ENCODE data around the gene VTN. TPM values are rescaled to one million over a fixed set of nuclear protein-coding genes. Genes with fewer than 3 reads are reported as not detected.
A peak's percentile ranks its signal among the peaks of the same experiment; 100 is the strongest.

Gene VTN
- total and polyA plus RNA-seq, 7 experiments from 2014 or later = 0.08 to 0.65 (median 0.19) TPM; not detected in 4

DNA sequence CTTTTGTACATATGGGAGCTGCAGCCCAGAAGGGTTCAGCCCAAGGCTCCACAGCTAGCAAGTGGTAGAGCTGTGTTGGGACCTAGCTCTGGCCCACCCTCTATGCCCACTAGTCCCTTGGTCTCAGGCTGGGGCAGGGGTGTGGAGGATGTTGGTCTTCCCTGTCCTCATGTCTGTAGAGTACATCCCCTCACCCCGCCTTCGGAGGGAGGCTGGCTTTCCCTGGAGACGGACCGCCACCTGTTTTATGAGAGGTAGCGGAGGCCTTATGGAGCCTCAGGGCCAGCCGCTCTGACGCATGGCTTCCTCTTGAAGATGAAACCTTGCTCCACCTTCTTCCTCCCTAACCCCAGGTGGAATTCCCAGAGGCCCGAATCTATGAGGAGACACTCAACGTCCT, 26.1 kb downstream of the VTN start:
- no peak for ATAC-seq

DNA sequence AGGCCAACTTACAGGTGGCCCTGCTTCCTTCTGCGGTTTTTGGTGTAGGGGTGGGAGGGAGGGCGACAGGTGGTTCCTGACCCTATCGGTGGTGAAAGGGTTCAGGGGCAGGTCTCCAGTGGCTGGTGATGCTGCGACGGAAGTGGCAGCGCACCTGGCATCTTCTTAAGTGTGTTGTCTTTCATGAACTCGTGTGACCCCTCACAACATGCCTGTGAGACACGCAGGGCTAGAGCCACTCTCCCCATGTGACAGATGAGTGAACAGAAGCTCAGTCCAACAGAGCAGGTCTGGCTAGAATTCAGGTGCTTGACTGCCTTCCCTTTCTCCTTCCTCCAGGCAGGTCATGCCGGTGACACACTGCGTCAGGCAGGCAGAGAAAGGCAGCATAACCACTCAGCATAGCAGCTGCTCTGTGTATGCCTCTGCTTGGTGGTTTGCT, 26.6 kb downstream of the VTN start:
- no peak overlapping the region for H3K4me3 Mint-ChIP-seq
- no peaks in the 10 kb centered on the region for H3K27me3 Mint-ChIP-seq
- POLR2A ChIA-PET = no interaction called here
- DNase-seq (no peak), ATAC-seq (peak; percentile 32)
- Histone ChIP-seq H3K9me3 (ENCODE audit: control insufficient read depth in 2 of 3, low read length in 3 of 3) (no peaks in the 10 kb centered on the region), H3K27ac (ENCODE audit: low read depth, low read length) (no peak overlapping the region), H3K27me3 (ENCODE audit: control insufficient read depth in 2 of 2, insufficient read depth in 2 of 2, low read length in 2 of 2) (no peaks in the 10 kb centered on the region), H3K4me3 (ENCODE audit: low read length) (no peak overlapping the region), H3K4me1 (ENCODE audit: control insufficient read depth in 2 of 2, insufficient read depth in 2 of 2, low read length in 2 of 2) (no peaks in the 10 kb centered on the region), H3K36me3 (ENCODE audit: control insufficient read depth in 2 of 3, insufficient read depth in 3 of 3, low read length in 3 of 3) (peaks cover 3 to 92% (median 14%) of the 10 kb centered on the region in 3 experiments)
- peak overlapping the region in 6 of 9 donors; percentile 16 to 62 (median 42) for H3K27ac Mint-ChIP-seq
- intact Hi-C loops (cut with micrococcal nuclease) = no loop called here
- peaks cover 0 to 10% (median 3%) of the 10 kb centered on the region in 7 donors for H3K4me1 Mint-ChIP-seq
- CTCF ChIA-PET = no interaction called here
- H3K36me3 Mint-ChIP-seq = peaks cover 0 to 40% (median 4%) of the 10 kb centered on the region in 5 donors
- H3K9me3 Mint-ChIP-seq = no peaks in the 10 kb centered on the region

More for the DNA sequence above, 26.1 kb downstream of the VTN start:
- no peak for DNase-seq
- CTCF ChIA-PET = no interaction called here
- Histone ChIP-seq H3K36me3 (ENCODE audit: control insufficient read depth in 2 of 3, insufficient read depth in 3 of 3, low read length in 3 of 3) (peaks cover 3 to 97% (median 14%) of the 10 kb centered on the region in 3 experiments), H3K27me3 (ENCODE audit: control insufficient read depth in 2 of 2, insufficient read depth in 2 of 2, low read length in 2 of 2) (no peaks in the 10 kb centered on the region), H3K27ac (ENCODE audit: low read depth, low read length) (no peak overlapping the region), H3K9me3 (ENCODE audit: control insufficient read depth in 2 of 3, low read length in 3 of 3) (no peaks in the 10 kb centered on the region), H3K4me3 (ENCODE audit: low read length) (no peak overlapping the region), H3K4me1 (ENCODE audit: control insufficient read depth in 2 of 2, insufficient read depth in 2 of 2, low read length in 2 of 2) (no peaks in the 10 kb centered on the region)
- intact Hi-C loops (cut with micrococcal nuclease) = no loop called here
- Mint-ChIP-seq H3K27ac (peak overlapping the region in 3 of 9 donors; percentile 31 to 62 (median 43)), H3K4me3 (no peak overlapping the region), H3K27me3 (no peaks in the 10 kb centered on the region), H3K4me1 (peaks cover 0 to 7% (median 0%) of the 10 kb centered on the region in 7 donors), H3K9me3 (no peaks in the 10 kb centered on the region), H3K36me3 (peaks cover 0 to 40% (median 4%) of the 10 kb centered on the region in 5 donors)
- POLR2A ChIA-PET = interaction anchor here (0.6 to 1.0 kb wide), 2 partner anchors 13 to 132 kb away, joined by 3 read pairs; partner anchors contain the start of gene POLDIP2

DNA sequence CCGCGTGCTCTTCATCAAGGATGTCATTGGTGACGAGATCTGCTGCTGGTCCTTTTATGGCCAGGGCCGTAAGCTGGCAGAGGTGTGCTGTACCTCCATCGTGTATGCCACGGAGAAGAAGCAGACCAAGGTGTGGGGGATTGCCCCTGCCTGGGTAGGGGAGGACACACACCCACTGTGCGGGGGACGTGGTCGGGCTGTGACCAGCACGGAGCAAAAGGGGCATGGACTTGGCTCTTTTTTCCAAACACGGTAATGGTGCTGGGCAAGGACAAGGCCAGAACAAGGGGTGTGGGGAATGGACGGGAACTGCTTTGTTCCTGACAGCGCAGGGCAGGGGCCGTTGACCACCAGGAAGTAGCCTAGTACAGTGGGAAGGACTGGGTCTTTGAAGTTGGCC, 27.8 kb downstream of the VTN start:
- Mint-ChIP-seq H3K27me3 (no peaks in the 10 kb centered on the region), H3K36me3 (peaks cover 0 to 35% (median 4%) of the 10 kb centered on the region in 5 donors), H3K9me3 (no peaks in the 10 kb centered on the region), H3K4me3 (no peak overlapping the region), H3K27ac (peak overlapping the region in 1 of 9 donors; percentile 9), H3K4me1 (peaks cover 3 to 21% (median 14%) of the 10 kb centered on the region in 7 donors)
- intact Hi-C loops (cut with micrococcal nuclease) = no loop called here
- H3K9me3 ChIP-seq (ENCODE audit: control insufficient read depth in 2 of 3, low read length in 3 of 3) = no peaks in the 10 kb centered on the region
- H3K36me3 ChIP-seq (ENCODE audit: control insufficient read depth in 2 of 3, insufficient read depth in 3 of 3, low read length in 3 of 3) = peaks cover 0 to 80% (median 10%) of the 10 kb centered on the region in 3 experiments
- no peak for ATAC-seq
- H3K4me1 ChIP-seq (ENCODE audit: control insufficient read depth in 2 of 2, insufficient read depth in 2 of 2, low read length in 2 of 2) = no peaks in the 10 kb centered on the region
- ChIA-PET CTCF (no interaction called here), POLR2A (interaction anchor here (0.6 to 1.2 kb wide), 2 partner anchors 10 to 29 kb away, joined by 3 to 5 read pairs; partner anchors contain the start of gene SARM1)
- no peaks in the 10 kb centered on the region for H3K27me3 ChIP-seq (ENCODE audit: control insufficient read depth in 2 of 2, insufficient read depth in 2 of 2, low read length in 2 of 2)
- no peak for DNase-seq
- no peak overlapping the region for H3K4me3 ChIP-seq (ENCODE audit: low read length)
- no peak overlapping the region for H3K27ac ChIP-seq (ENCODE audit: low read depth, low read length)

DNA sequence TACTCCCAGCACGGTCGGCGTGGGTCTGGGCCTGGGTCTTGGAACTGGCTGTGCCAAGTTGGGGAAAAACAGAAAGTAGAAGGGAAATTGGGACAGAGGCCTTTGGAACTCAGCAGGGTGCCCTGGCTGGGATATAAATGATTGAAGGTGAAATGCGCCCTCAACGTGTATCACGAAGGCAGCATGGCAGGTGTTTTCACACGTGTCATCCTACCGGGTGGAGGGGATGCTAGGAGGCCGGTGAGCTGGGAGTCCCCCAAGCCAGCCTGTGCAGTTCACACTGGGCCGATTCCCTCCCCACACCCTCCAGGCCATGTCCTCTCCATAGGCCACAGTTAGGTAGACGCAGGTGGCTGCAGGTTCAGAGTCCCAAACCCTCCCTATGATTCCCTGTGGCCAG, 28.6 kb downstream of the VTN start:
- H3K4me3 ChIP-seq (ENCODE audit: low read length) = no peak overlapping the region
- Mint-ChIP-seq H3K27ac (no peak overlapping the region), H3K9me3 (no peaks in the 10 kb centered on the region), H3K4me3 (no peak overlapping the region), H3K4me1 (peaks cover 9 to 29% (median 22%) of the 10 kb centered on the region in 7 donors), H3K27me3 (no peaks in the 10 kb centered on the region), H3K36me3 (peaks cover 0 to 31% (median 4%) of the 10 kb centered on the region in 5 donors)
- peaks cover 2 to 3% of the 10 kb centered on the region in 2 donors for H3K4me1 ChIP-seq (ENCODE audit: control insufficient read depth in 2 of 2, insufficient read depth in 2 of 2, low read length in 2 of 2)
- intact Hi-C loops (cut with micrococcal nuclease) = no loop called here
- no peaks in the 10 kb centered on the region for H3K9me3 ChIP-seq (ENCODE audit: control insufficient read depth in 2 of 3, low read length in 3 of 3)
- DNase-seq (no peak), ATAC-seq (no peak)
- ChIA-PET CTCF (no interaction called here), POLR2A (interaction anchor here (1.2 kb wide), 1 partner anchor 30 kb away, joined by 3 read pairs; the partner anchor contains the start of gene SARM1)
- no peaks in the 10 kb centered on the region for H3K27me3 ChIP-seq (ENCODE audit: control insufficient read depth in 2 of 2, insufficient read depth in 2 of 2, low read length in 2 of 2)
- H3K27ac ChIP-seq (ENCODE audit: low read depth, low read length) = no peak overlapping the region
- peaks cover 0 to 72% (median 10%) of the 10 kb centered on the region in 3 experiments for H3K36me3 ChIP-seq (ENCODE audit: control insufficient read depth in 2 of 3, insufficient read depth in 3 of 3, low read length in 3 of 3)

DNA sequence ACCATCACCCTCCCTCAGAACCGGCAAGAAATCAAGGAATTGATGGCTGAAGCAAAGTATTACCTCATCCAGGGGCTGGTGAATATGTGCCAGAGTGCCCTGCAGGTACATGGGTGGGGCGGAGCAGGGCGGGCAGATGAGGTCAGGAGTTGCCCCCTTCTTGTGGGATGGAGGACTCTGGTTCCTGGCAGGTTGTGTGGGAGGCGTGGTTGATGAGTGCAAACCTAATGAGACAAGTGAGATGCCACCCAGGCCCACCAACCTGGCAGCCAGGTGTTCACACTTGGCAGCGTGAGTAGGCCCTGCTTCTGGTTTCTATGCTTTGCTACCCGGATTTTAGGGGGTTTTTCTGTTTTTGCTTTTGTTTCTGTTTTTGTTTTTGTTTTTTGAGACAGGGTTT, 29.7 kb downstream of the VTN start:
- ATAC-seq (no peak), DNase-seq (no peak)
- Mint-ChIP-seq H3K36me3 (peaks cover 0 to 31% (median 4%) of the 10 kb centered on the region in 5 donors), H3K4me3 (peak overlapping the region in 1 of 10 donors; percentile 34), H3K27ac (peak overlapping the region in 1 of 9 donors; percentile 77), H3K4me1 (peaks cover 11 to 37% (median 30%) of the 10 kb centered on the region in 7 donors), H3K9me3 (no peaks in the 10 kb centered on the region), H3K27me3 (no peaks in the 10 kb centered on the region)
- intact Hi-C loops (cut with micrococcal nuclease) = no loop called here
- Histone ChIP-seq H3K4me1 (ENCODE audit: control insufficient read depth in 2 of 2, insufficient read depth in 2 of 2, low read length in 2 of 2) (peaks cover 7 to 9% of the 10 kb centered on the region in 2 donors), H3K4me3 (ENCODE audit: low read length) (no peak overlapping the region), H3K9me3 (ENCODE audit: control insufficient read depth in 2 of 3, low read length in 3 of 3) (no peaks in the 10 kb centered on the region), H3K27ac (ENCODE audit: low read depth, low read length) (no peak overlapping the region), H3K36me3 (ENCODE audit: control insufficient read depth in 2 of 3, insufficient read depth in 3 of 3, low read length in 3 of 3) (peaks cover 0 to 66% (median 10%) of the 10 kb centered on the region in 3 experiments), H3K27me3 (ENCODE audit: control insufficient read depth in 2 of 2, insufficient read depth in 2 of 2, low read length in 2 of 2) (no peaks in the 10 kb centered on the region)
- ChIA-PET CTCF (no interaction called here), POLR2A (interaction anchor here (0.9 kb wide), 1 partner anchor 612 kb away, joined by 3 read pairs; no protein-coding TSS in a partner anchor)

DNA sequence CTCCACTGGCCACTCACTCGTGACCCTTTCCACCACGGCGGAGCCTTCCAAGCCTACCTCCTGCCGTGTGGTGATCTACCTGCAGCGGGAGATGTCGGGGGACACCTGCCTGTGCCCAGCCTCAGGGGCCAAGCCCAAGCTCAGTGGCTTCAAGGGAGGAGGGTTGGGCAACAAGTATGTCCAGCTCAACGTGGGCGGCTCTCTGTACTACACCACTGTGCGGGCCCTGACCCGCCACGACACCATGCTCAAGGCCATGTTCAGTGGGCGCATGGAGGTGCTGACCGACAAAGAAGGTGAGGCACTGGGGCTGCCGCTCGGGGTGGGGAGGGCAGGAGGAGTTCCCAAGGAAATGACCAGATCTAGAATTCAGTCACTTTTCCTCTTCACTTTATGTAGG, 30.7 kb downstream of the VTN start:
- Mint-ChIP-seq H3K27ac (no peak overlapping the region), H3K36me3 (peaks cover 0 to 27% (median 4%) of the 10 kb centered on the region in 5 donors), H3K27me3 (no peaks in the 10 kb centered on the region), H3K4me1 (peaks cover 17 to 46% (median 39%) of the 10 kb centered on the region in 7 donors), H3K4me3 (no peak overlapping the region), H3K9me3 (no peaks in the 10 kb centered on the region)
- Histone ChIP-seq H3K27ac (ENCODE audit: low read depth, low read length) (no peak overlapping the region), H3K27me3 (ENCODE audit: control insufficient read depth in 2 of 2, insufficient read depth in 2 of 2, low read length in 2 of 2) (no peaks in the 10 kb centered on the region), H3K9me3 (ENCODE audit: control insufficient read depth in 2 of 3, low read length in 3 of 3) (no peaks in the 10 kb centered on the region), H3K36me3 (ENCODE audit: control insufficient read depth in 2 of 3, insufficient read depth in 3 of 3, low read length in 3 of 3) (peaks cover 0 to 56% (median 10%) of the 10 kb centered on the region in 3 experiments), H3K4me3 (ENCODE audit: low read length) (no peak overlapping the region), H3K4me1 (ENCODE audit: control insufficient read depth in 2 of 2, insufficient read depth in 2 of 2, low read length in 2 of 2) (peaks cover 11 to 13% of the 10 kb centered on the region in 2 donors)
- DNase-seq = no peak
- ChIA-PET CTCF (no interaction called here), POLR2A (interaction anchor here (2.7 kb wide), 1 partner anchor 18 kb away, joined by 12 read pairs; the partner anchor contains the start of gene POLDIP2)
- ATAC-seq = no peak
- intact Hi-C loops (cut with micrococcal nuclease) = loop anchor here (5.0 to 10.0 kb wide), 3 partner anchors 205 to 323 kb away; partner anchors contain the start of genes BLTP2 (in 1 of the 2), SDF2 (in 1 of the 2) and SUPT6H (in 1 of the 2)

Data from naive thymus-derived CD4-positive, alpha-beta T cell (primary cell).